ENCODE measurements around the gene PLXNB3.
"Not testable (repeated sequence)": the region's sequence is repeated elsewhere in the genome, so short reads cannot be mapped to it uniquely, and the experiment has no call there.

Gene PLXNB3

GRCh38 chrX:153794018-153794896, 30.2 kb downstream of the PLXNB3 start, which contains the start of the genes IDH3G and SSR4:
TSS of gene IDH3G (minus strand) at chrX:153794375. CDS start at chrX:153794326, 49 bp downstream.
TSS of gene SSR4 (plus strand) at chrX:153794668. CDS start at chrX:153794688, 20 bp downstream.
- peak; percentile 94 for DNase-seq

DNA sequence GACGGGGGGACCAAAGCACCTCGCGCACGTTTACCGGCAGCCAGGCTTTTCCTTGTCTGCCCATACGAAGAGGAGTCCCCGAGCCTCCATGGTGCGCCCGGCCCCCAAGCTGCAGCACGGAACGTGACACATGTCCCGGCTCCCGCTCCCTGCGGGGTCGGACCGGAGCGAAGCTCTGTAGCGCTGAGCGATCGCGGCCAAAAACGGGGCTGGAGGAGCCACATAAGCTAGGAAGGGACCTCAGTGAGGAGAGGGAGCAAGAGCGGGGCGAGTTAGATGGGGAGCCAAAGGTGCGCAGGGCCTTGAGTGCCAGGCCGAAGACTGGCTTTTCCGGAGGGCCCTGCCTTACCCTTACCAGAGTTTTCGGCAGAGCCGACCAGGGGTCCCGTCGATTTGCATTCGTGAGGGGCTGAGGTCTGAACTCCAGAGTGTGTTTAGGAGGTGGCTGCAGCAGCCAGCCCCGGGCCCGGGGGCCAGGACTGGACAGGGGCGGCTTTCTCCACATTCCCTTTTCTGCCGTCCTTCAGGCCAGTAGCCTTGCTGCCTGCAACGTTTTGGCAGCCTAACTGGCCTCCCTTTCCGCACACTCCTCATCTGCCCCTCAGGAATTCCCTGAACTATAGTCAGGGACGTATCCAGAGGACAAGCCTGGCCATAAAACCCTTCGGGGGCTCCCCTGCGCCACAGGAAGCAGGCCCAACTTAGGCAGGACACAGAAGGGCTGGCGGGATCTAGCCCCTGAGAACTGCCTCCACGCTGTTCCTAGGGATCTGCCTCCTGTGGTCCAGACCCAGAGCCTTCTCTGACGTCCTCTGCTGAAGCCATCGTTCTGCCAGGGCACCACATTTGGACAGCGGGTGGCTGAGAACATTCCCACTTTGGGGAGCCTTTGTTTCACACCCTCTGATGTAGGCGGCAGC, 31.1 kb downstream of the PLXNB3 start:
- DNase-seq, result no peak

DNA sequence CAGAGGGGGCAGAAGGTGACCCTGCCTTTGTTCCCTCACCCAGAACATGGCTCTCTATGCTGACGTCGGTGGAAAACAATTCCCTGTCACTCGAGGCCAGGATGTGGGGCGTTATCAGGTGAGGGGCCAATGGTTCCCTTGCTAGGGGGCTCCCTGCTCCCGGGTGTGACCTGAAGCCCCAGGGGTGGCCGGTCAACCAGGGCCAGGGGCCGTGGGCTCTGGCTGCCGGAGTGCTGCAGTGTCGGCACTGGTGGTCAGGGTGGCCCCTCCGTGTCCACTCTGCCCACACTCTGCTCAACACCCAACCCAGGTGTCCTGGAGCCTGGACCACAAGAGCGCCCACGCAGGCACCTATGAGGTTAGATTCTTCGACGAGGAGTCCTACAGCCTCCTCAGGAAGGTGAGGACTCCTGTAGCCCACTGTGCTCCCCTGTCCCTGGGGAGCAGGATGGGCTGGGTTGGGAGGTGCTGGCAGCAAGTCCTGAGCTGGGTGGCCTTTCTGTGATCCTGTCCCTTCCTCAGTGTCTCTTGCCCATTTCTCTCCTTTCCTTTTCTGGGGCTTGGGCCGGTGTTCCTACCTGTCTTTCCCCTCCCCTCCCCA, 33.5 kb downstream of the PLXNB3 start:
- DNase-seq, result no peak

DNA sequence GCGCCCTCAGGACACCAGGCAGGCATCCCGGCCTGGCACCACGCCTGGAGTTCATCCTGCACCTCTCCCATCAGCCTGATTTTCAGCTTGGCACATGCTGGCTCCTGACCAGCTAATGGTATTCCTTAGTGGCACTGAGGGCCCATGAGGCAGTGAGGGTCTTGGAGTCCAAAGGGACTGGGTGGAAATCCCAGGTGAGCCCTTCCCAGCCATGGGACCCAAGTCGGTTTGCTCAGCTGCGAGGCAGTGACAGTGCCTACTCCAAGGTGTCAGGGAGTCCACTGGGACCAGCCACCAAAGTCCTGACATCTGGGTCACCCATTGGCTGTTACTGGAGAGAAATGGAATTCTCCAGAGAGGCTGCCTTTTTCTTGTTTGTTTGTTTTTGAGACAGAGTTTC, 35.3 kb downstream of the PLXNB3 start:
- no peak for DNase-seq

DNA sequence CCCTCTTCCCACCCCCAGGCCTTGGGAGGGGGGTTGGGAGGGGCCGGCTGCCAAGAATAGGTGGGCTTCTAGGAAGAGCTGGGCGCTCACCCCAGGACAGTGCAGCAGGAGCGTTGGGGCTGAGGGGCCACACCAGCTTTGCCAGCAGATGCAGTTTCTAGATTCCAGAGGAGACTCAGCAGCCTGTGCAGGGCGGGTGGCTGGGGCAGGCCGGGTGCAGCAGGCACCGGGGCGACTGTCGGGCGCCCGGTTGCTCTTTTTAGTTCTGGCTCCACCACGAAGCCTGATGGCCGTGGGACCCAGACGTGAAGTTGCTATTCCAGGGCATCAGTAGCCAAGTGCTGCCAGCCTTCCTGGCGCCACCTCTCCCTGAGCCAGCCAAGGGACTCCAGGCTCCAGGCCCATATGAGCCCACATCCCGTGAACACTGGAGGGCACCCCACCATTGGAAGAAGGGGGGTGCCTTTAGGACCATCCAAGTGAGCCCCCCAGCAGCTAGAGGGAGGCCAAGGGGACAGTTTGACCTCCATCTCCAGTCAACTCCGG, 36.2 kb downstream of the PLXNB3 start:
- DNase-seq, result no peak

DNA sequence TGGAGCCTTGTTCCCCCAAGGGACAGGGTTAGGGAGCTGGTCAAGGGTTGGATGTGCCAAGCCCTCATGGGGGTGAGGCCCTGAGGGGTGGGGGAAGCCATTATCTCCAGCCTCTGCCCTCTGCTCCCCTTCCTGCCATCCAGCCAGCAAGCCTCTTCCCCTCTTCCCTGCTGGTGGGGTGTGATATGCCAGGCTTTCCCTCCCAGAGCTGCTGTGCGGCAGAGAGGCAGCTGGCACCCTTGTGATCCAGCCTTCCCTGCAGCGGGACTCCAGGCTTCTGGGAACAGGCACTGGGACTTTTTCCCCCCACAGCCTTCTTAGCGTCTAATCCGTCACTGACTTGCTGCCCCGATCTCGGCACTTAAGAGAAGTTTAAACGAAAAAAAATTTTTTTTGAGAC, 36.7 kb downstream of the PLXNB3 start:
- DNase-seq, result no peak

- no peak for DNase-seq
Measured at GRCh38 chrX:153801669-153802068, 37.6 kb downstream of the PLXNB3 start.

GRCh38 chrX:153802513-153803045, 38.5 kb downstream of the PLXNB3 start:
- DNase-seq, result no peak

DNA sequence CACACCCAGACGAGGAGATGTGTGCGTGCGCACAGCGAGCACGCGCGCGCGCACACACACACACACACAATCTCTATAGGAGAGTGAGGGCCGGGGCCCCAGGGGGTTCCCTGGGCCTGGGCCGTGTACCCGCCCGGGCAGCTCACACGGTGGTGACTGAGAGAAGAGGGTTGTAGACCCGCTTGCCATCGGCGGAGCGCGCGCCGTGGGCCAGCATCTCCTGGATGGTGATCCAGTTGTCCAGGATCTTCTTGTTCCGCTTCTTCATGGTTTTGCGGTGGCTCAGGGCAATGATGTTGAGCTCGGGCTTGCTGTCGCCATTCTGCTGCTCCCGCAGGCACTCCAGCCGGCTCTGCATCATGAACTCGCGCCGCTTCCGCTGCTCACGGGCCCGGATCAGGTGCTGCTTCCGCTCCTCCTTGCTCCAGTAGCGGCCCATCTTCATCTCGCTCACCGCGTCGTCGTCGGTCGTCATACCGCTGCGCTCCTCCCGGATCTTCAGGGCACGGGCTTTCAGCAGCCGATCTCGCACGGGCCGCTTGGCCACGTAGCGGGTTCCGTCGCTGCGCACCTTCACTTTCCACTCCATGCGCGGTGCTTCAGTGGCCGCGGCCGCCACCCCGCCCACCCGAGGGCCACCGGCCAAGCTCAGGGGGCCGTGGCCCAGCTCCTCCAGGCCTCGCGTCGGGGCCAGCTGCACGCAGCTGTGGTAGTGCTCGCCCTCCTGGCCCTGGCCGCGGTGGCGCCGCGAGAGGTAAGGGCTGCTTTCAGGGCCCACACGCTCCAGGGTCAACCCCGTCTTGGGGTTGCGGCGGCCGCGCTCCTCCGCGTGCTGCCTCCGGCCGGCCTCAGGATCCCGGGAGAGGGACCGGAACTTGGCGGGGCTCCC, 39.4 kb downstream of the PLXNB3 start:
- DNase-seq, result no peak

DNA sequence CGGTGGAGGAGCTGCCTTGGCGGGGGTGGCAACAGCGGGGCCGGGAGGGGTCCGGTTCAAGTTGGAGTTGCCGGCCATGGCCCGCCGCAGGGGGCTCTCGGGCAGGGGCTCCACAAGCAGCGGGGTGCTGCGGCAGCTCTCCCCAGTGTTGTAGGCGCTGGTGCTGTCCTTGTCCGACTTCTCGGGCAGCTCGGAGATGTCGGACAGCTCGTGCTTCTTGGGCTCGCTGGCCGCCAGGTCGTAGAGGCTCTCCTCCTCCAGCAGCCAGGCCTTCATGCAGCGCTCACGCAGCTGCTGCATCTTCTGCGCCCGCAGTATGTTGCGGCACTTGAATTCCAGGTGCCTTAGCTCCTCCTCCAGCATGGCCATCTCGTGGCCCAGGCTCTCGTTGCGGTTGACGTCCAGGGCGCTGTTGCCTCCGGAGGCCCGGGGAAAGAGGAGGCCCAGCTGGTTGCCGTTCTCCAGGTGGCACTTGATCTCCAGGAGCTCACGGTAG, 40.1 kb downstream of the PLXNB3 start:
- no peak for DNase-seq

DNA sequence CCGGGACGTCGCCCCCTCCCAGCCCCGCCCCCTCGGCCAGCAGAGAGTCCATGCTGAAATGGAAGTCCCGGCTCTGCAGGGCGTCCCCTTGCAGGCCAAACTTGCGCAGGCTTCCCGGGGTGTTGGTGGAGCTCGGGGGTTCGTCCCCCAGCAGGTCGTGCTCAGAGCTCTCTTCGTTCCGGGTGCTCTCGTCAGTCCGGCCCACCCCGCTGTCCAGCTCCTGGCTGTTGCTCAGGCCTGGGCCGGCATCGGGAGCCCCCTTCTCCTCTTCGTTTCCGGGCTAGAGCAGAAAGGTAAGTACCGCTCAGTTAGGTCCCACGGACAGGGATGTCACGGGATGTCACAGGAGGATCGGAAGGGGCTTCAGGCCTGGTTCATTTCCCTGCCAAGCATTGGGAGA, 40.6 kb downstream of the PLXNB3 start:
- DNase-seq, result no peak

GRCh38 chrX:153805436-153805835, 41.4 kb downstream of the PLXNB3 start:
- no peak for DNase-seq

DNA sequence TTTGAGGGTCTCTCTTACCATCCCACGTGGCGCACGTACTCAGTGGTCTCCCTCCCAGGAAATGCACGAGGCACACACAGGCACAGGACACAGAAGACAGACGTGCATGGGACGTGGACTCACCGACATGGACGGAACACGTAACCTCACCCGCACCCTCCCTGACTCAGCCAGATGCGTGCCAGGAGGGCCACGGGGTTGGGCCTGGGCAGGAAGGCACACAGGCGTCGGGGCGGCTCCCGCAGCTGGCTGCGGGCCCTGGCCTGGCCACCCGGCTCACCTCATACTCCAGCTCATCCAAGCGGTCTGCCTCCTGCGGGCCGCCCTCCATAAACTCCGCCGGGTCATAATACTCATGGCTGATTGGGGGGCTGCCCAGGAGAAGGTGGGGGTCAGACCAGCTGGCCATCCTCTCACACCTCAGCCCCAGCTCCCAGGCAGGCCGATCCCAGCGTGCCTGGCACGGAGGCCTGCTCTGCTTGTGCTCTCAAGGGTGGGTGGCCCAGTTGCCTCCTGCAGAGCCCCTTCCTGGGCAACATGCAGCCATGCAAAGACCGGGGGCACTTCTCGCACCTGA, 43.0 kb downstream of the PLXNB3 start:
- no peak for DNase-seq

DNA sequence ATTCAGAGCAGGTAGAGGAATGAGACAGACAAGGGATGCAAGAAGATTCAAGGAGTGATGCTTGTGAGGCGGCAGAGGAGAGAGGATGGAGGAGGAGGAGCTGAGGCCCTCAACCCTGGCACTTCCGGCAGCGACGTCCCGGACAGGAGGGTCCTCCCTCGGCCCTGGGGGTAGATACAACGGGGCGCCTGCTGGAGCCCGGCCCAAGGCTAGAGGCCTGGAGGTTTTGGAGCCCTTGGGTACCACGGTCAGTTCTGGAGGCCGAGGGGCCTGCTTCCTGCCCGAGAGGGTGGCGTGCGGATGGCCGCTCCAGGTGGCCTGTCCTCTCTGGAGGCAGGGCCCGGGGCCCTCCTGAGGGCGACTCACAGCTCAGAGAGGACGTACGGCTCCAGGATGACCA, 43.9 kb downstream of the PLXNB3 start:
- DNase-seq, result no peak

DNA sequence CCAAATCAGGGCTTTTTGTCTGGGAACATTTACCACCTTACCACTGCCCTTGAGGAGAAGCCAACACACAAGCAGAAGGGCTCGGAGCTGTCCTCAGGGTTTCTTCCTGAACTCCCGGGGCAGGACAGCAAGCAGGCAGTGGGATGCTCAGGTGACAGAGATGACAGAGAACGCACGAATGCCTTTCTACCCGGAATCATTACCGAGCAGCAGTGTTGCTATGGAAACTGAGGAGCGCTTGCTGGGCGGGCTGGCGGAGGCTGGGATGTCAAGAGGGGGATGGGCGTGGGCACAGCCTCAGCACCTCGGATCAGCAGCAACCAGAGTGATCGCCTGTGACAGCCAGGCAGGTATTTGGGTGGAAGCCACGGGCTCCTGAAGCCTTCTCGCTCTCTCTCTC, 48.2 kb downstream of the PLXNB3 start:
- DNase-seq, result no peak

DNA sequence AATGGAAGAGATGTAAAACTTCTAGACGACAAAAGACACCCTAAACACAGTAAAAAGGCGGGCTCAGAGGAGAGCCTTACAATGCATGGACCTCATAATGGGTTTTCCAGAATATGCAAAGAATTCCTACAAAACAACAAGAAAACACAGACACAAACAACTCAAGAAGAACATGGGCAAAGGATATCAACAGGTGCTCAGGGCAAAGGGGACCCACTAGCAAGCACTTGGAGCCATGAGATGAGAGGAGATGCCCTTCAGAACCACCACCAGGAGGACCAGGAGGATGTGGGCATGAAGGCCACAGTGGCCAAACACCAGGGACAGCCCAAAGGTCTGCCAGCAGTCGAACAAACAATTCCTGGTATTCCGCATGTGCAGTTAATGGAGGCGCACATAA, 49.1 kb downstream of the PLXNB3 start:
- no peak for DNase-seq

GRCh38 chrX:153814591-153815315, 50.7 kb downstream of the PLXNB3 start:
- DNase-seq, result peak; percentile 18

GRCh38 chrX:153816831-153817690, 53.0 kb downstream of the PLXNB3 start:
- DNase-seq, result peak; percentile 41

- not testable (repeated sequence) for DNase-seq
Measured at GRCh38 chrX:153818064-153818463, 54.0 kb downstream of the PLXNB3 start.
